Tibial nerve (tissue), 3 donors: ENCODE results near the gene NAAA.

Experiments
- CTCF ChIP-seq, 5 experiments: fragments of 200-600 bp in 3 of 5; fragments of 450-650 bp in 2 of 5; sonication (generic) in 3 of 5; IDR thresholded peaks; one replicate each; pipeline ENCODE4 v1.5.1; 2016 to 2019; ENCODE audit warnings: antibody characterized with exemption in 5 of 5, mild to moderate bottlenecking in 3 of 5, moderate library complexity in 2 of 5
- POLR2A ChIP-seq, 2 donors: fragments of 450-650 bp; IDR thresholded peaks; one replicate each; pipeline ENCODE4 v1.6.1; 2017; ENCODE audit warnings: antibody characterized with exemption in 2 of 2, mild to moderate bottlenecking in 2 of 2, moderate library complexity in 2 of 2

- TF ChIP-seq CTCF (IDR thresholded peaks at IDR 0.05) (no peak), POLR2A (IDR thresholded peaks at IDR 0.05) (no peak)
These were observed 32.3 kb downstream of the NAAA start for GRCh38 chr4:75908555-75908954.
